Measurements from ENCODE around the gene SMC6. TPM values are rescaled to one million over a fixed set of nuclear protein-coding genes. Genes with fewer than 3 reads are reported as not detected.

SMC6 gene, protein sequence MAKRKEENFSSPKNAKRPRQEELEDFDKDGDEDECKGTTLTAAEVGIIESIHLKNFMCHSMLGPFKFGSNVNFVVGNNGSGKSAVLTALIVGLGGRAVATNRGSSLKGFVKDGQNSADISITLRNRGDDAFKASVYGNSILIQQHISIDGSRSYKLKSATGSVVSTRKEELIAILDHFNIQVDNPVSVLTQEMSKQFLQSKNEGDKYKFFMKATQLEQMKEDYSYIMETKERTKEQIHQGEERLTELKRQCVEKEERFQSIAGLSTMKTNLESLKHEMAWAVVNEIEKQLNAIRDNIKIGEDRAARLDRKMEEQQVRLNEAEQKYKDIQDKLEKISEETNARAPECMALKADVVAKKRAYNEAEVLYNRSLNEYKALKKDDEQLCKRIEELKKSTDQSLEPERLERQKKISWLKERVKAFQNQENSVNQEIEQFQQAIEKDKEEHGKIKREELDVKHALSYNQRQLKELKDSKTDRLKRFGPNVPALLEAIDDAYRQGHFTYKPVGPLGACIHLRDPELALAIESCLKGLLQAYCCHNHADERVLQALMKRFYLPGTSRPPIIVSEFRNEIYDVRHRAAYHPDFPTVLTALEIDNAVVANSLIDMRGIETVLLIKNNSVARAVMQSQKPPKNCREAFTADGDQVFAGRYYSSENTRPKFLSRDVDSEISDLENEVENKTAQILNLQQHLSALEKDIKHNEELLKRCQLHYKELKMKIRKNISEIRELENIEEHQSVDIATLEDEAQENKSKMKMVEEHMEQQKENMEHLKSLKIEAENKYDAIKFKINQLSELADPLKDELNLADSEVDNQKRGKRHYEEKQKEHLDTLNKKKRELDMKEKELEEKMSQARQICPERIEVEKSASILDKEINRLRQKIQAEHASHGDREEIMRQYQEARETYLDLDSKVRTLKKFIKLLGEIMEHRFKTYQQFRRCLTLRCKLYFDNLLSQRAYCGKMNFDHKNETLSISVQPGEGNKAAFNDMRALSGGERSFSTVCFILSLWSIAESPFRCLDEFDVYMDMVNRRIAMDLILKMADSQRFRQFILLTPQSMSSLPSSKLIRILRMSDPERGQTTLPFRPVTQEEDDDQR
- total RNA-seq (2014; rRNA removed; shearing (Covaris generic); ENCODE audit: low replicate concordance) = 11.4 and 24.6 TPM in 2 replicates

DNA sequence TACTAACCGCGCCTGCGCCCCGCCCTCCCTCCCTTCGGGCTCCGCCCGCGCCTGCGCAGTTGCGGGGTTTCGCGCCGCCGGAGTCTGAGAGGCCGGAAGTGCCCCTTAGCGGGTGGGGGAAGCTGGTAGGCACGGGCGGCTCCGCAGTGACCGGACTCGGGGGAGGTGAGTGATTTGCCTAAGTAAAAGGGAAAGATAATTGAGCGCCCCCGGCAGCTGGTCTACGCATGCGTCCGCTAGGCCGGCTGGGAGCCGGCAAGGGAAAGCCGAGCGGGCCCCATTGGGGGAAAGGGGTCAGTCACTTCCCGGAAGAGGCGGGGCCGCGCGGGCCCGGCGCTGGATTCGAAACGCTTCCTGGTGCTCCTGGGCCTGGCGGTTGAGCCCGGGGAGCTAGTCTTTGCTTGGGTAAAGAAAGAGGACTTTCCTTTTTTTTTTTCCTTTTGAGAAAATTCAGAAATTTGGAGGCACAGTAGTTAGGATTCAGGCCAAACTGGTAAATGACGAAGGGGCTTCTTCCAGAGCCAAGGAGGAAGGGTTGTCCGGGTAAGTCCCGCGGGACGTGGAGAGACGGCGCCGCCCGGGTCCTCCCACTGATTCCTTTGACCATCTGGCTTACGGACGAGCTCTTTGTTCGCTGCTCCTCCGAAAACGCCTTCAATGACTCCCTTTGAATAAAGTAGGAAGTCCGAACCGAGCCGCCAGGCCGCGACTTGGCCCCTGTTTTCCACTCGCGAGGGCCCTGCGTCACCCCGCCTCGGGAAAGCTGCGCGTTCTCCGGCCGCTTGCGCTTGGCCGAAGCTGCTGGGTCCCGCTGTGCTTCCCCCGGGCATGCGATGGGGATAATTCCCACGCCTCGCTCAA is at the start of gene SMC6, which contains the start of gene GEN1:
Gene SMC6, minus strand, starts transcription at position 8 of the 861 bp plus-strand sequence. CDS start 7,864 bp downstream, outside the sequence.
Gene GEN1, plus strand, starts transcription at position 336 of the 861 bp plus-strand sequence. CDS start 5,806 bp downstream, outside the sequence.
- Histone ChIP-seq H3K4me3 (peak within 1 kb of the TSS; percentile 91), H3K9me3 (no peaks in the 10 kb centered on the region), H3K27me3 (no peaks in the 10 kb centered on the region), H3K36me3 (no peaks in the 10 kb centered on the region)
- DNase-seq = peak; percentile 92

DNA sequence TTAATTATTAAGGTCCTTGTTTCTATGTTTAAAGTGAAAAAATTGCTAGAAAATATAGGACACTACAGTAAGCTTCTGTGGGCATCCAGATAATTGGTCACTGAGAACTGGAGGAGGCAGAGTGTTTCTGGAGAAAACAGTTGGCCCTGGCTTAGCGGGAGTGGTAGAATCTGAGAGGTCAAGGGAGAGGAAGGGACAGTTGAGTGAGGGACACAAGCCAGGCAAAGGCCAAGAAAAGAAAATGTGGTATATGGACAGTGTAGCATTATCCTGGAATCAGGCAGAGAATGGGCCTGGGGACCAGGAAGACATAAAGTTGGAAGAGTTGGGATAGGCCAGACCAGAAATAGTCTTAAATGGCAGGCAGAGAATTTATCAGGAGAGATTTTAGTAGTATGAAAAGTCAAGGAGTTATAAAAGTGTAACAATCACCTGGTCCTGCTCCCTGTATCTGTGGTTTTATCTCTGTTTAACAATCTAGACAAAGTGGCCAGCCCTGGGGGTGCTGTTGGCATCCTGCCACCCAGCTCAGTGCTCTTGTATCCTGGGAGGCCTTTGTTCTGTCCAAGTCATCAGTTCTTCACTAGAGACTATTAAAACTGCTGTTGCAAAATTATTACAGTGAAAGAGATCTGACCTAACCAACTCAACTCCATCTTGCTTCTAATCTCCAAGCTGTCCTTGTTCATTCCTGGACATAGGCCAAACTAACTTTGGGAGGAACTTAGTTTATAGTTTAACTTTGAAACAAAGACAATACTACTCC is 47.3 kb upstream of the SMC6 start:
- Histone ChIP-seq H3K27me3 (no peaks in the 10 kb centered on the region), H3K9me3 (no peaks in the 10 kb centered on the region), H3K36me3 (no peaks in the 10 kb centered on the region), H3K4me3 (no peak overlapping the region)
- no peak for DNase-seq

DNA sequence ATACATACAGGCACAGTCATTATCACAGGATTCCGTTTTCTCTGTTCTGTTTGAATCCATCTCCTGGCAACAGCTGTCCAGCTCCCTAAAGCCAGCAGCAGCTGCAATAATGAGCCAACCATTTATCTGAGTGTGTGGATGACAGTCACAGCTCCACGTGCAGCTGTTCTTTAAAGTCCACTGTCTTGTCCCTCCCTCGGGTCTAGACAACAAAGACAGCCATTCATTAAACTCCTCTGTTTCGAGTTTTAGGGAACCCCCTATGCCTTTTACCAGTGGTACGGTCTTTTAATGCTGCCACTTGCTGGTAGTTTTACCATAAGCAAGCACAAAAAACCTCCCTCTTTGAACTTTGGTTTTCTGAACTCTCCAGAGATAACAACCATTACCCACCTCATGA is 46.6 kb upstream of the SMC6 start:
- Histone ChIP-seq H3K36me3 (no peaks in the 10 kb centered on the region), H3K9me3 (no peaks in the 10 kb centered on the region), H3K4me3 (no peak overlapping the region), H3K27me3 (no peaks in the 10 kb centered on the region)
- no peak for DNase-seq

DNA sequence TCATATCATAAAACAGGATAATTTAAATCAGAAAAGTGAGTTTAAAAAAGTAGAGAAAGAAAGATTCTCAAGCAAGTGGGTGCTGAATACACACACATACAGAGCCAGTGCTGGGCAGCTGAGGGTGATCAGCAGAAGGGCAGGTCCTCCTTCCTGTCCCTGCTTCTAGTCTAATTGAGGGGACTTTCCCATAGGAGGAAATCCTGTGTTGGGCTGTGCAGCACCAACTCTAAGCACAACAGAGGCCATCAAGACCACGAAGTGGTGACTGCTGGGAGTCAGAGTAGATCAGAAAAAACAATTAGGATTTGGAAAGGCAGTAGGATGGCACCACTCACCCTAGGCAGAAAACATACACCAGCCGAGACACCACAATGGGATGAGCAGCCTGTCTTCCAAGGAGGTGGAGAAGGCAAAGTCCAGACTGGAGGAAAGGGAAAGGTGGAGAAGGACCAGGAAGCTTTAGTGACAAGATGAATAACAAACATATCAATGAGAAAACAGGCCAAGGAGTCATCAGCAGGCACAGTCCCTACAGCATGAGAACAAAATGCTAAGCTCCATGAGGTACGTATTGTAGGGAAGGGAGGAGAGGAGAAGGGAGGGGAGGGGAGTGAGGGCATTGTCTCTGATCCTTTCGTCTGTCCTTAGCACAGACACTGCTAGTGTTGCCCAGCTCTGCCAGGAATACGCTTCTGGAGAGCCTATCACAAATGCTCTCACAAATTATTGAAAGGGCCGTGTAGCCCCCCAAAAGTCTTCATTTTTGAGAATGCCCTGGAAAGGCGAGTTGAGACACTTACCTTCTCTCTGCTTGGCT is 45.9 kb upstream of the SMC6 start:
- H3K9me3 ChIP-seq = no peaks in the 10 kb centered on the region
- no peaks in the 10 kb centered on the region for H3K27me3 ChIP-seq
- H3K4me3 ChIP-seq = no peak overlapping the region
- no peak for DNase-seq
- no peaks in the 10 kb centered on the region for H3K36me3 ChIP-seq

DNA sequence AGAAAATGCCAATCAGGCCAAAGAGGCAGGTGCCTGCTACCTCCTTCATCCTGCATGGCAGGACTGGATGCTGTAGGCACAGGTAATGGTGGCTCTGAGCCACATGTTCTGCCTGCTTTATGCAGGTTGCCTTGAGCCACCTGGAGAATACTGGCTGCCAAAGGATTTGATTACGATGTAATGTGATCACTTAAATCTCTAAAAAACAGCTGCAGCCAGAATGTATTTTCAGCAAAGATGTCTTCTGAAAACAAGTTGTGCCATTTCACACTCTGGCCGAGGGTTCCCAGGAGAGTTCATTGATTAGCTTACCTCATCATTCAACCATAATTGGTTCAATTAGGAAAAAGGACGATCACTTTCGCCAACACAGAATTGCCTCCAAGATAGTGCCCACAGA is 44.7 kb upstream of the SMC6 start:
- Histone ChIP-seq H3K9me3 (no peaks in the 10 kb centered on the region), H3K27me3 (no peaks in the 10 kb centered on the region), H3K36me3 (no peaks in the 10 kb centered on the region), H3K4me3 (no peak overlapping the region)
- DNase-seq = no peak

DNA sequence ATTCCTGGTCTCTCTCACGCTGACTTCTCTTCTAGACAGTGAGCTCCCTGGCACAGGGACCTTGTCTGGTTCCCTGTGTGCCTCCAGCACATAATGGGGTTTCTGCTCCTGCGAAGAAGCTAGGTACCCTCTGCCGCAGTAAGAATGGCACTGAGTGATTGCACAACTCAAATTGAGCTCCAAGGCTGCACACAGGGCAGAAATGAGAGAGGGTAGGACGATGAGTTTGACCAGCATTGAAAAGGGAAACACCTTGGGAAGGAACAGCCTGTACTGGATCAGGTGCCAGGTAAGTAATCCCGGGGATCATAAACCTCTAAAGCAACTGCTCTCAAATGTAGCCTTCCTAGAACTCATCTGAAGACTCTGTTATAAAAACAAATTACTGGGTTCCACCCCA is 41.7 kb upstream of the SMC6 start:
- H3K4me3 ChIP-seq = no peak overlapping the region
- H3K36me3 ChIP-seq = no peaks in the 10 kb centered on the region
- H3K9me3 ChIP-seq = no peaks in the 10 kb centered on the region
- no peak for DNase-seq
- no peaks in the 10 kb centered on the region for H3K27me3 ChIP-seq

DNA sequence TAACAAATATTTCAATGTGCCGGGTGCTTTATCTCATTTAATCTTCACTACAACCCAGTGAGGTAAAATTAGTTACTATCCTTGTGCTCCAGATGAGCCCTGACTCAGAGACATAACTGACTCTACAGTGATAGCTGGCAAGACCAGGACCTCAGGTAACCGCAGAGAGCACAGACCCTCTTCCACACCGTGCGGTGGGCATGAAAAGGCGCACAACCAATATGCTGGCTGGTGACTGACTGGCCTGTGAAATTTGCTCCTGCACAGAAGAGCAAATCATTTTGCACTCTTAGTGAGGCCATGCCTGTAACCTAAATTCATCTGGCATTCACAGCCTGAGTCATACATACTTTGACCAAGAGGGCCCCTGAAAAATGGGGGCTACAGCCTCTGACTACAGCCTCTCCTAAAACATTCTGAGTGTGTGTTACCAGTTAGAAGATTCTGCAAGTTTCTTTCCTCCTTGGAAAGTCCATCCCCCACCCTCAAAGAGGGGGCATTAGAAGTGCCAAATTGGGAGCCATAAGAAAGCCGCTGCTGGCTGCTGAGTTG is 40.3 kb upstream of the SMC6 start:
- DNase-seq = no peak
- no peaks in the 10 kb centered on the region for H3K36me3 ChIP-seq
- no peaks in the 10 kb centered on the region for H3K9me3 ChIP-seq

DNA sequence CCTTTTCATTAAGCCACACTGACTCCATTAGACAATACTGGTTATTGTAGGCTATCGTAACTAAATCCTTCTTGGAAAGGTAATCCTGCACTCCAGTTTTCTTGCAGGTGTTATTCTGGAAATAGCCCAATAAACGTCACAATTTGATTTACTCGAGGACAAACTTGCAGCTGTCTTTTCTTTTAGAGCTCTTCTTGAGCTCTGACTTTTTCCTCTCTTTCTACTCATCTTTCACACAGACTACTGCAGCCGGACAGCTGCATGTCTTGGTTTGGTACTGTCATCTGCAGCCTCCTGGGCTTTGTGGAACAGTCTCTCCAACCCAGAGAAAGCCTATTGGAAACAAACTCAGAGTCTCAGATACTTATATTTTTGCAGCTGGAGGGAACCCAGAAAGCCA is 39.7 kb upstream of the SMC6 start:
- no peaks in the 10 kb centered on the region for H3K27me3 ChIP-seq

More for the DNA sequence above, 40.3 kb upstream of the SMC6 start:
- Histone ChIP-seq H3K27me3 (no peaks in the 10 kb centered on the region), H3K4me3 (no peak overlapping the region)

DNA sequence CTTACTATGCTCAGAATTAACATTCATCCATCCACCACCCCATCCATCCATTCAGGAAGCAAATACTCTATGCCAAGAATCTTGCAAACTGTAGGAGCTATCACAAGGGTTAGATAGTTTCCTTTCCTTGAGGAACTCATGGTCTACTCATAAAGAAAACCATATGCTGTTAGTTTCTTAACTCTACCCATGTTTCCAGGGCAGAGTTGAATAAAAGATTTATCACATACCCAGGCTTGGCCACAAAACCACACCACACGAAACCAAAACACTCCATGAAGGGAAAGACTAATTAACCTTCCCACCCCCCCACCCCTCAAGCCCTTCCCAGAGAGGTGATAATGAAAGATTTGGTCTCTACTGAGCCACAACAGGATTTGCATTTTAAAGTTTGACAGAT is 38.9 kb upstream of the SMC6 start:
- H3K36me3 ChIP-seq = no peaks in the 10 kb centered on the region
- no peak overlapping the region for H3K4me3 ChIP-seq
- H3K27me3 ChIP-seq = no peaks in the 10 kb centered on the region
- H3K9me3 ChIP-seq = no peaks in the 10 kb centered on the region
- no peak for DNase-seq

More for the DNA sequence above, 39.7 kb upstream of the SMC6 start:
- no peaks in the 10 kb centered on the region for H3K36me3 ChIP-seq
- no peak overlapping the region for H3K4me3 ChIP-seq
- H3K9me3 ChIP-seq = no peaks in the 10 kb centered on the region
- no peak for DNase-seq

DNA sequence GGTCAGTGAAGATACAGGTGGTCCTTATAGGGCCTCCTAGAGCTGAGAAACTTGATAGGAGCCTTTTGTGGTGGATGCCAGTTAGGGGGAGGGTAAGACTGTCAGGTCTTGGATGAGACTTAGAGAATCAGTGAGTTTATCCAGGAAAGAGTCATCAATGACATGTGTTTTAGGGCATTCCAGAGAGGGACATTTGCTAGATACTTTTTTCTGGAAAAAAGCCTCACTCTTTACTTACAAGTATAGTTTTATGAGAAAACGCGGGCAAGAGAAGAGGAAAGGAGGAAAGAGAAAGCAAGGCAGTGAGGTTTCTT is 38.2 kb upstream of the SMC6 start:
- no peak overlapping the region for H3K4me3 ChIP-seq
- no peak for DNase-seq
- H3K9me3 ChIP-seq = no peaks in the 10 kb centered on the region
- H3K27me3 ChIP-seq = no peaks in the 10 kb centered on the region
- H3K36me3 ChIP-seq = no peaks in the 10 kb centered on the region

DNA sequence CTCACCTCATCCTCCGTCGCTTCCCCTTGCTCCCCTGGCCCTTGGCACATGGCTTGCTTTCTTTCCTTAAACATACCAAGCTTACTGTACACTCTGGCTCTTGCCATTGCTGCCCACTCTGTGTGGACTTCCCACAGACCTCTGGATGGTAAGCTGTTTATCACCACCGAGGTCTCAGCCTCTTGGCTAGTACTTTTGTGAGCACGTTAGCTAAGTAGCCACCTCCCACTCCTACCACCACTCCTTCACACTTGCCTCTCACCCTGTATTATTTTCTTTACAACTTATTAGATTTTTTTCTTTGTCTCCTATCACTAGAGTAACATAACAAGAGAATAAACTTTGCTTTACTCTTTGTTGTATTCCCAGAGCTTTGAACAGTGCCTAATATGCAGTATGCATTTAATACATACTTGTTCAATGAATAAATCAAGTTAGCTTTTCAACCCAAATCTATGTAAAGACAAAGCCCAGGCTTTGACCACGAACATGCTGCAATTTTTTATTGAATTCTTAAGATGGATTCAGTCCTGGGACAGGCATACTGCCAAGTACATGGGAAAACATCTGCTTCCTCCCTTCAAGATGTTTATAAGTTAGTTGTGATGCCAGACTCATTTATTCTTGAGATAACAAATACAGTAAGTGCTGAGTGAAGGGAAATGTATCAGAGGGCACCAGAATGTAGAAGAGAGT is 37.7 kb upstream of the SMC6 start:
- Histone ChIP-seq H3K9me3 (no peaks in the 10 kb centered on the region), H3K4me3 (no peak overlapping the region), H3K27me3 (no peaks in the 10 kb centered on the region), H3K36me3 (no peaks in the 10 kb centered on the region)
- DNase-seq = no peak

DNA sequence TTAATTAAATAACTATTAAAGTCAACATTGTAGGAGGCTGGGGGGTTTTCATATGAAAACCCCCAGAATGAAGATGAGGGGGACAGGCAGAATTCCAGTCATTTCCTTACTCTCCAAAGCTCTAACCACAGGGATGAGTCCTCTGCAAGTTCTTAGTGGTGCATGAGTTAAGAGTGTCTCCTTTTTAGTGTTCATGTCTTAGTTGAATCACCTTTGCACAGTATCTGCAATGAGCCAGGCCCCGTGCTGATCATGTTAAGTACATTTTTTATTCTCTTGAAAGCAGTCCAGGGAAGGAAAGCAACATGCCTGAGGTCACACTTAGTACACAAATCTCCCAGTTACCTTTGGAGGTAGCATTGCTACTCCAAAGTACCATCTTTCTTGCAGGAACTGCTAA is 36.9 kb upstream of the SMC6 start:
- no peaks in the 10 kb centered on the region for H3K9me3 ChIP-seq
- no peaks in the 10 kb centered on the region for H3K27me3 ChIP-seq
- H3K36me3 ChIP-seq = no peaks in the 10 kb centered on the region
- no peak for DNase-seq
- H3K4me3 ChIP-seq = no peak overlapping the region

DNA sequence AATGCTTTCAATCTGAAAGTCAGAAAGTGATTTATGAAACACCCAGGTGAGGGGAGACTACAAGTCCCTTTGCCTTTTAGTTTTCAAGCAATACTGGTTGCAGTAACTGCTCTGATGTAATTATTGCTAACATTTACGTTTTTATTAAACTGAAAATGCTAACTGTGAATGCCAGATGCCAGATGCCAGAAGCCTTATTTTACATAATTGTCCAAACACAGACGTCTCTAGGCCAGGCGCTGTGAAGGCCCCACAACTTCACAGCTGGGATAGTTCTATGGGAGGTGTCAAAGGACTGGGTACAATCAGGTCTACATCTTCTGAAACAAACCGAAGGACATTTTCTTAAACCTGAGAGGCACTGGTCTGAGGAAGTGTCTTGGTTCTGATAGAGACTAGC is 35.2 kb upstream of the SMC6 start:
- Histone ChIP-seq H3K9me3 (no peaks in the 10 kb centered on the region), H3K36me3 (peaks cover 3% of the 10 kb centered on the region; the same call in 1 of the 2 replicates), H3K4me3 (no peak overlapping the region), H3K27me3 (no peaks in the 10 kb centered on the region)
- no peak for DNase-seq

DNA sequence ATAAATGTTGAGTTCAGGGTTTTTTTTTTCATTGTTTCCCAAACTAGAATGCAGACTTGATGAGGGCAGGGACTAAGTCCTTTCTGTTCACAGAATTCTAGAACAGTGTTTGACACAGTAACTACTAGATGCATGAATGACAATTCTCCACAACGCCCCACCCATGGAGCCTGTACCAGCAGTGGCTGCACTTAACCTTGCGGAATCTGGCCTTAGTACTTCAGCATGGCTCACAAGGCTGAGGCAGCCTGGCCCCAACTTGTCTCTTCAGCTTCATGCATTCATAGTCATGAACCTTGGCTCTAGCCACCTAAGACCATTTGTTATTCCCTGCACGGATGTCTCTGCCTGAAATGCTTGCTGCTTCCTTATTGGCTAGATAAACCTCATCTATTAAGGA is 33.1 kb upstream of the SMC6 start:
- no peak for DNase-seq
- H3K9me3 ChIP-seq = no peaks in the 10 kb centered on the region

More for the DNA sequence above, 33.1 kb upstream of the SMC6 start:
- Histone ChIP-seq H3K27me3 (no peaks in the 10 kb centered on the region), H3K4me3 (no peak overlapping the region), H3K36me3 (peaks cover 6% of the 10 kb centered on the region)
